ENCODE data around the gene RBM25. TPM values are rescaled to one million over a fixed set of nuclear protein-coding genes. Genes with fewer than 3 reads are reported as not detected.

RBM25 gene
- total RNA-seq, 4 donors from 2014 or later, result 53.1 to 157 (median 96.4) TPM

DNA sequence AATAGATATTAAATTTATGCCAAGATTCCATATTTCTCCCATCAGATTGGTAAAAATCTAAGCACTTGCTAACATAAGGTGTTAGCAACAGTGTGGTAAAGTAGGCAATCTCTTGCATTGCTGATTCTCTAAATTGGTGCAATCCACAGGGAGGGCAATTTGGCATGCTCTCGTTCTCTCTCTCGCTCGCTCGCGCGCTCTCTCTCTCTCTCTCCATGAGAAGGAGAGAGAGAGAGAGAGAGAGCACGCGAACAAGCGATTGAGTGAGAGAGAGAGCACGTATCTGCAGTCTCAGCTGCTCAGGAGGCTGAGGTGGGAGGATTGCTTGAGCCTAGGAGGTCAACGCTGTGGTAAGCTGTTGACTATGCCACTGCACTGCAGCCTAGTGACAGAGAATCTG, 103.9 kb downstream of the RBM25 start:
- in situ Hi-C loops (cut with MboI; ENCODE audit: low pct_ligation_motif_present in 1 of 4, low pct_unique_long_range_greater_than_20kb in 1 of 4, low sequenced_read_pairs in 3 of 4) (no loop called here), intact Hi-C loops (cut with DNase I; ENCODE audit: low total_unique reads) (no loop called here)
- DNase-seq, result no peak
- TF ChIP-seq, protein P1, sequence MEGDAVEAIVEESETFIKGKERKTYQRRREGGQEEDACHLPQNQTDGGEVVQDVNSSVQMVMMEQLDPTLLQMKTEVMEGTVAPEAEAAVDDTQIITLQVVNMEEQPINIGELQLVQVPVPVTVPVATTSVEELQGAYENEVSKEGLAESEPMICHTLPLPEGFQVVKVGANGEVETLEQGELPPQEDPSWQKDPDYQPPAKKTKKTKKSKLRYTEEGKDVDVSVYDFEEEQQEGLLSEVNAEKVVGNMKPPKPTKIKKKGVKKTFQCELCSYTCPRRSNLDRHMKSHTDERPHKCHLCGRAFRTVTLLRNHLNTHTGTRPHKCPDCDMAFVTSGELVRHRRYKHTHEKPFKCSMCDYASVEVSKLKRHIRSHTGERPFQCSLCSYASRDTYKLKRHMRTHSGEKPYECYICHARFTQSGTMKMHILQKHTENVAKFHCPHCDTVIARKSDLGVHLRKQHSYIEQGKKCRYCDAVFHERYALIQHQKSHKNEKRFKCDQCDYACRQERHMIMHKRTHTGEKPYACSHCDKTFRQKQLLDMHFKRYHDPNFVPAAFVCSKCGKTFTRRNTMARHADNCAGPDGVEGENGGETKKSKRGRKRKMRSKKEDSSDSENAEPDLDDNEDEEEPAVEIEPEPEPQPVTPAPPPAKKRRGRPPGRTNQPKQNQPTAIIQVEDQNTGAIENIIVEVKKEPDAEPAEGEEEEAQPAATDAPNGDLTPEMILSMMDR (IDR thresholded peaks at IDR 0.05), result no peak
- no peak for TF ChIP-seq EP300 (IDR thresholded peaks at IDR 0.05; ENCODE audit: low read depth)
- TF ChIP-seq POLR2AphosphoS5 (IDR thresholded peaks at IDR 0.05), result no peak
- no peak for TF ChIP-seq POLR2A (IDR thresholded peaks at IDR 0.05)
- H3K9me3 ChIP-seq, result no peaks in the 10 kb centered on the region
- H3K27ac ChIP-seq, result no peak overlapping the region
- no peak overlapping the region for H3K4me3 ChIP-seq
- H3K4me1 ChIP-seq, result peaks cover 0 to 7% (median 2%) of the 10 kb centered on the region in 4 donors
- H3K36me3 ChIP-seq, result peaks cover 0 to 59% (median 20%) of the 10 kb centered on the region in 4 donors
- no peaks in the 10 kb centered on the region for H3K27me3 ChIP-seq
- 94 to 100% methylated on average over 3 to 11 of the region's 11 CpGs for WGBS, 2 donors (ENCODE audit: low coverage in 1 of 2)

DNA sequence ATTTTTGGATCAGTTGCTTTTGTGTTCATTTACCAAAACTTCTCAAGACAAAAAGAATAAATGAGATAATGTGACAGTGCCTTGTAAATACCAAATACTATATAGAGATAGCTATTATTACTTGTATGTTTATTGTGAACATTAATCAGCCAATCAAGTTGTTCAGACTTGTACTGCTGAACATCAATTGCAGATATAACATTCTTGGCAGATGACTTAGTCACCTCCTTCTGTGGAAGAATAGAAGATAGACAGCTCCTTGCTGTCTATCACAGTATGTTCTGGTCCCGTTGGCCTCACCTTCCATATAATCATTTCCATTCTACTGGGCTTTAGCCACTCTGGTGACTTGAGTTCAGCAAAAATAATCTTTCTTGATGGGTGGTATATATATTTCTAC, 108.1 kb downstream of the RBM25 start:
- intact Hi-C loops (cut with DNase I; ENCODE audit: low total_unique reads) (no loop called here), in situ Hi-C loops (cut with MboI; ENCODE audit: low pct_ligation_motif_present in 1 of 4, low pct_unique_long_range_greater_than_20kb in 1 of 4, low sequenced_read_pairs in 3 of 4) (no loop called here)
- Histone ChIP-seq H3K36me3 (peaks cover 0 to 45% (median 18%) of the 10 kb centered on the region in 4 donors), H3K9me3 (no peaks in the 10 kb centered on the region), H3K4me1 (peaks cover 0 to 14% (median 4%) of the 10 kb centered on the region in 4 donors), H3K27ac (no peak overlapping the region), H3K4me3 (no peak overlapping the region), H3K27me3 (no peaks in the 10 kb centered on the region)
- DNase-seq, result no peak
- TF ChIP-seq EP300 (IDR thresholded peaks at IDR 0.05; ENCODE audit: low read depth) (no peak), POLR2AphosphoS5 (IDR thresholded peaks at IDR 0.05) (no peak), POLR2A (IDR thresholded peaks at IDR 0.05) (no peak)
- TF ChIP-seq, protein P1 (IDR thresholded peaks at IDR 0.05), result no peak
- 78 to 96% methylated on average over 1 of the region's 1 CpG for WGBS, 2 donors (ENCODE audit: low coverage in 1 of 2)

DNA sequence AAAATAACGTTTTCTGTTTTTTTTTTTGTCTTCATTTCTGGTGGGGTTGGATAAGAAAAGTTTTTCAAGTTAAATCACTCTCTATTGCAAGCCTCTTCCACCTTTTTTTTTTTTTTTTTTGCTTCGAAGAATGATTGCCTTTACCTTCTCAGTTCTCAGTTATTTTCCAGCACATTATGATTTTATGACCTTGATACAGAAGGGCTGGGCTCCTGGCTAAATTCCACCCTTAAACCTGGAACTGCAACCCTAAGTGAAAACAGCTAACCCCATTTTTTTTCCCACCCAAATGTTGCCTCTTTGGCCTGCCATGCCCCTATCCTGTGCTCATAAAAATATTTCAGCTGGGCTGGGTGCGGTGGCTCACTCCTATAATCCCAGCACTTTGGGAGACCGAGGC, 109.4 kb downstream of the RBM25 start:
- Histone ChIP-seq H3K4me3 (no peak overlapping the region), H3K27ac (peak overlapping the region in 2 of 4 donors; percentile 2 to 39), H3K9me3 (no peaks in the 10 kb centered on the region), H3K36me3 (peaks cover 0 to 45% (median 23%) of the 10 kb centered on the region in 4 donors), H3K4me1 (peaks cover 0 to 14% (median 4%) of the 10 kb centered on the region in 4 donors), H3K27me3 (no peaks in the 10 kb centered on the region)
- DNase-seq, result peak; percentile 30
- WGBS, 2 donors (ENCODE audit: low coverage in 1 of 2), result 51 to 58% methylated on average over 2 to 4 of the region's 4 CpGs
- in situ Hi-C loops (cut with MboI; ENCODE audit: low pct_ligation_motif_present in 1 of 4, low pct_unique_long_range_greater_than_20kb in 1 of 4, low sequenced_read_pairs in 3 of 4), result no loop called here
- TF ChIP-seq, protein P1 (IDR thresholded peaks at IDR 0.05), result no peak
- no peak for TF ChIP-seq POLR2AphosphoS5 (IDR thresholded peaks at IDR 0.05)
- TF ChIP-seq POLR2A (IDR thresholded peaks at IDR 0.05), result no peak
- TF ChIP-seq EP300 (IDR thresholded peaks at IDR 0.05; ENCODE audit: low read depth), result no peak
- intact Hi-C loops (cut with DNase I; ENCODE audit: low total_unique reads), result no loop called here

DNA sequence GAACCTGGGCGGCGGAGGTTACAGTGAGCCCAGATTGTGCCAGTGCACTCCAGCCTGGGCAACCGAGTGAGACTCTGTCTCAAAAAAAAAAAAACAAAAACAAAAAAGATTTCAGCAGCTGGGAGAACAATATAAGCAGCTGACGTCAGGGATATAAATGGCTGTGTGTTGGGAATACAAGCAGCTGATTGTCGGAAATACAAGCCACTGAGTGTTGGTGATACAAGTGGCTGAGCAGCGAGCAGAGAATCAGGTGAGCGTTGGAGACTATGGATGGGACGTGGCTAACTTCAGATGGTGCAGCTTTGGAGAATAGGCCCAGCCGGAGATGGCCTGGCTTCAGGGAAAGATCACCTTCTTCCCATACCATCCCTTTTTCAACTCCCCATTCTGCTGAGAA, 109.9 kb downstream of the RBM25 start:
- 74 to 76% methylated on average over 4 to 9 of the region's 9 CpGs for WGBS, 2 donors (ENCODE audit: low coverage in 1 of 2)
- Histone ChIP-seq H3K27ac (peak overlapping the region in 2 of 4 donors; percentile 2 to 39), H3K36me3 (peaks cover 0 to 48% (median 21%) of the 10 kb centered on the region in 4 donors), H3K9me3 (no peaks in the 10 kb centered on the region), H3K27me3 (no peaks in the 10 kb centered on the region), H3K4me1 (peaks cover 0 to 14% (median 4%) of the 10 kb centered on the region in 4 donors), H3K4me3 (no peak overlapping the region)
- TF ChIP-seq POLR2AphosphoS5 (IDR thresholded peaks at IDR 0.05), result no peak
- TF ChIP-seq POLR2A (IDR thresholded peaks at IDR 0.05), result no peak
- TF ChIP-seq EP300 (IDR thresholded peaks at IDR 0.05; ENCODE audit: low read depth), result no peak
- TF ChIP-seq, protein P1 (IDR thresholded peaks at IDR 0.05), result no peak
- intact Hi-C loops (cut with DNase I; ENCODE audit: low total_unique reads), result no loop called here
- DNase-seq, result no peak
- in situ Hi-C loops (cut with MboI; ENCODE audit: low pct_ligation_motif_present in 1 of 4, low pct_unique_long_range_greater_than_20kb in 1 of 4, low sequenced_read_pairs in 3 of 4), result no loop called here
